ENCODE data around the gene TFAP2A.

Gene TFAP2A

DNA sequence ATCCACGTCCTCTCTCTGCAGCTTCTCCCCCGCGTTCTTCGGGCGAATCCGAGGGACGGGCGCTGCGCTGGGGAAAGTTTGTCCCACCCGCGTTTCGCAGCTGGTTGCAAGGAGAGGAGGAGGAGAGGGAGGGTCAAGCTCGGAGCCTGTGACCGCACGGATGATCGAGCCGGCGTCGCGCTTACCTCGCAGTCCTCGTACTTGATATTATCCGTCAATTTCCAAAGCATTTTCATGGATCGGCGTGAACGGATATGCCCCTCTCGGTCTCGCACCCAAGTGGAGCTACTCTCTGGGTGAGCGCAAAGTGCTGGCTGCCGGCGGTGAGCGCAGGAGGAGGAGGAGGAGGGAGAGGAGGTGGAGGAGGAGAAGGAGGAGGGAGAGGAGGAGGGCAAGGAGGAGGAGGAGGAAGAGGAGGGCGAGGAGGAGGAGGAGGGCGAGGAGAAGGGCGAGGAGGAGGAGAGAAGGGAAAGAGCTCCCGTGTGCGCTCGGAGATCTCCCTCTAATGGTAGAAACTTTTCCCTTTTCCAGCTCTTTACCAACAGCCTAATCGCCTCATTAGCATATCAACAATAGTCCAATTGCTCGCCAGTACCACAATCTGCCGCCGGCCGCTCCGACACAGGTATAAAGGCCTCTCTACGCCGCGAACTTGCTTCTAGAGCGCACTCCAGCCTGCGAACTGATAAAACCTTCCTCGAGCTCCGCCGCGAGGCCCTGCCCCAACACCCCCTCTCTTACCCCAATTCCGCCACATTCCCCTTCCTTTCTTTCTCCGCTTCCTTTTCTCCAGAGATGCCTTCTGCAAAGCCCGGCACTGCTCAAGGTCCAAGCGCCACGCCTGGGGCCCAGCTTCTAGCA lies at the start of gene TFAP2A:
Gene TFAP2A, minus strand, starts transcription at position 319 of the 861 bp plus-strand sequence. Its CDS starts 83 bp downstream, at position 236.
- in situ Hi-C loops (cut with MboI; ENCODE audit: low sequenced_read_pairs) = no loop called here

DNA sequence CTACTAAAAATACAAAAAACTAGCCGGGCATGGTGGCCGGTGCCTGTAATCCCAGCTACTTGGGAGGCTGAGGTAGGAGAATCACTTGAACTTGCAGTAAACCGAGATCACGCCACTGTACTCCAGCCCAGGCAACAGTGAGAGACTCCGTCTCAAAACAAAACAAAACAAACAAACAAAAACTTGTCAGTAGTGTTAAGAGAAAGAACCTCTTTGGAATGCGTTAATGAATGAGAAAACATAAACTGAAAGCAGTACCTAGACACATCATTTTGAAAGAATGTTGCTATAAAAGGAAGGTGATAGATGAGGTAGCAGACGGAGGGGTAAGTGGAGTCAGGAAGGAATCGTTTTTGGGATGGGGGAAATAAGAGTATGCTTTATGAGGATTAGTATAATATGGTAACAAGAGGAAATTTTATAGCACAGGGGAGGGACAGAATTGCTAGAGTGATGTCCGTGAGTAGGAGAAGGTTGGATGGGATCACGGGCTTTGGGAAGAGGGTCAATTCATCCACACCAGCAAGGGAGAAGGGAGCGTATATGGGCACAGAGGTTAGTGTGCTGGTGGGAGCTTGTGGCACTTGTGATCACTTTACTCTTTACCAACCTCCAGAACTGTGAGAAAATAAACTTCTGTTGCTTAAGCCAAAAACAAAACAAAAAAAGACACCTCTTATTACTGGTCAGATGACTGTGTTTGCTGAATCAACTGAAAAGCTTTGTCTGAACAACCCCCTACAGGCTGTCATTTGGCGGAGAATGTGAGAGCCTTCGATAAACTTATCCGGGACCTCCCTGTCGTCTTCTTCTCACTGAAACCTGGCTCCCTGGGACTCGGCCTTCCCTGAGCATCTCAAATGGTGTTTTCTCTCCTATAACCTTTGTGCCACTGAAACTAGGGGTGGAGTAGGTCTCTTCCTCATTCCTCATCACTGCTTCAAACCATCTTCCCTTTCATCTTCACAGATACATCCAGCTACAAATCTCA lies 48.9 kb upstream of the TFAP2A start:
- in situ Hi-C loops (cut with MboI; ENCODE audit: low sequenced_read_pairs) = no loop called here

DNA sequence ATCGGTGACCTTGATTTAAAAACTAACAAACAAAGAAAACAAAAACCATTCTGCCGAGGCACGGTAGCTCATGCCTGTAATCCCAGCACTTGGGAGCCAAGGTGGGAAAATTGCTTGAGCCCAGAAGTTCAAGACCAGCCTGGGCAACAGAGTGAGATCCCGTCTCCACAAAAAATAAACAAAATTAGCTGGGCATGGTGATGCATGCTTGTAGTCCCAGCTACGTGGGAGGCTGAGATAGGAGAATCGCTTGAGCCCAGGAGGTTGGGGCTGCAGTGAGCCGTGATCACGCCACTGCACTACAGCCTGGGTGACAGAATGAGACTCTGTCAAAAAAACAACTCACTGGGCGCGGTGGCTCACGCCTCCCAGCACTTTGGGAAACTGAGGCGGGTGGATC lies 48.2 kb upstream of the TFAP2A start:
- in situ Hi-C loops (cut with MboI; ENCODE audit: low sequenced_read_pairs) = no loop called here

DNA sequence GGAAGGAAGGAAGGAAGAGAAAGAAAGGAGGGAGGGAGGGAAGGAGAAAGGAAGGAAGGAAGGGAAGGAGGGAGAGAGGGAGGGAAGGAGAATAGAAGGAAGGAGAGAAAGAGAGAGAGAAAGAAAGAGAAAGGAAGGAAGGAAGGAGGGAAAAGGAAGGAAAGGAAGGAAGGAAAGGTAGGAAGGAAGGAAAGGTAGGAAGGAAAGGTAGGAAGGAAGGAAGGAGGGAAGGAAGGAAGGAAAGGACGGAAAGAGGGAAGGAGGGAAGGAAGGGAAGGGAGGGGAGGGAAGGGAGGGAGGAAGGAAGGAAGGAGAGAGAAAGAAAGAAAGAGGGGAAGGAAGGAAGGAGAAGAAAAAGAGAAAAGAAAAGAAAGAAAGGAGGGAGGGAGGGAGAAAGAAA lies 47.0 kb upstream of the TFAP2A start:
- in situ Hi-C loops (cut with MboI; ENCODE audit: low sequenced_read_pairs) = no loop called here

GRCh38 chr6:10460096-10460495 lies 45.2 kb upstream of the TFAP2A start:
- in situ Hi-C loops (cut with MboI; ENCODE audit: low sequenced_read_pairs) = no loop called here

- in situ Hi-C loops (cut with MboI; ENCODE audit: low sequenced_read_pairs) = no loop called here
Measured at GRCh38 chr6:10458287-10458686, 43.4 kb upstream of the TFAP2A start.

GRCh38 chr6:10453596-10453995 lies 38.7 kb upstream of the TFAP2A start:
- in situ Hi-C loops (cut with MboI; ENCODE audit: low sequenced_read_pairs) = no loop called here

DNA sequence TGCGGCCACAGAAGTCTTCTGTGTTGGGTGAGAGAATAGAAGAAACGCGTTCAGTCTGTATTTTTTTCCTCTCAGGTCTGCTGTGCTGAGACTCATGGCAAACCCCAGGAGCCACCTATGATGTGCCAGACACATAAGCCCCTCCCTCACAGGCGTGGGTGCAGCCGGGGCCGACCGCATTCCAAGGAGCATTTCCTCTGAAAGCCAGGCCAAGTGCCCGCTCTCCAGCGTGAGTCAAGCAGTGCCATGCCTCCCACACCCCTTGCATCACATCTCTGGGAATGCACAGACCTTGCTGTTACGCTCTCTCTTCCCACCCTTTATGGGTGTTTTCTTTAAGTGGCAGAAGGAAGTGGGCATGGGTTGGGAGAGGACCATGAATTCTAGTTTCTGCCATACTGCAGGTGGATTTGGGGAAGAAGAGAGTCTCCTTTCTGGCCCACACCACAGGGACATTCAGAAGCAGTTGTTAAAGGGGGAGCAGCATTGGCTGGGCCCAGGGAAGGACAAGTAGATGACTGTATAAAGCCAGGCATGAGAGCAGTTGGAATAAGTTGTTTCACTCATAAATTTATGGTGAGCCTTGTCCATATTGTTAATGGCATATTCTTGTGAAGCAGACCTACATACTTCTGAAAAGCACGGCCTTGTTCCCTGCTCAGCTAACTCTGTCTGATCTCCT lies 37.1 kb upstream of the TFAP2A start:
- in situ Hi-C loops (cut with MboI; ENCODE audit: low sequenced_read_pairs) = no loop called here

DNA sequence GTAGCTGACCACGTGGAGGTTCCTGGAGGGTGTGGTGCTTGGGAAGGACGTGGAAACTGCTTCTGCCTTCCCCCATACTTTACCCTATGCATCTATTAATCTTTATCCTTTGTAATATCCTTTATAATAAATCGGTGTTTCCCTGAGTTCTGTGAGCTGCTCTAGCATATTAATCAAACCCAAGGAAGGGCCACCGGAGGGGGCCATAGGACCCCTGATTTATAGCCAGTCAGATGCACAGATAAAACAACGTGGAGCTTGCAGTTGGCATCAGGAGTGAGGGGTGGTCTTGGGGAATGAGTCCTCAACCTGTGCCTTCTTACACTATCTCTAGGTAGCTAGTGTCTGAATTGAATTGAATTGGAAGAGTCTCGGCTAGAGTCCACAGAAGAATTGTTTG lies 36.5 kb upstream of the TFAP2A start:
- in situ Hi-C loops (cut with MboI; ENCODE audit: low sequenced_read_pairs) = no loop called here

GRCh38 chr6:10449751-10450150 lies 34.9 kb upstream of the TFAP2A start:
- in situ Hi-C loops (cut with MboI; ENCODE audit: low sequenced_read_pairs) = loop anchor here (25.0 kb wide), 2 partner anchors 912 to 1462 kb away; no protein-coding TSS in a partner anchor

GRCh38 chr6:10448096-10448495 lies 33.2 kb upstream of the TFAP2A start:
- in situ Hi-C loops (cut with MboI; ENCODE audit: low sequenced_read_pairs) = loop anchor here (25.0 kb wide), 2 partner anchors 911 to 1461 kb away; no protein-coding TSS in a partner anchor

- in situ Hi-C loops (cut with MboI; ENCODE audit: low sequenced_read_pairs) = loop anchor here (25.0 kb wide), 2 partner anchors 909 to 1459 kb away; no protein-coding TSS in a partner anchor
Measured at GRCh38 chr6:10446548-10446947, 31.7 kb upstream of the TFAP2A start.

GRCh38 chr6:10441655-10442009 lies 26.8 kb upstream of the TFAP2A start:
- in situ Hi-C loops (cut with MboI; ENCODE audit: low sequenced_read_pairs) = loop anchor here (25.0 kb wide), 2 partner anchors 904 to 1454 kb away; no protein-coding TSS in a partner anchor

DNA sequence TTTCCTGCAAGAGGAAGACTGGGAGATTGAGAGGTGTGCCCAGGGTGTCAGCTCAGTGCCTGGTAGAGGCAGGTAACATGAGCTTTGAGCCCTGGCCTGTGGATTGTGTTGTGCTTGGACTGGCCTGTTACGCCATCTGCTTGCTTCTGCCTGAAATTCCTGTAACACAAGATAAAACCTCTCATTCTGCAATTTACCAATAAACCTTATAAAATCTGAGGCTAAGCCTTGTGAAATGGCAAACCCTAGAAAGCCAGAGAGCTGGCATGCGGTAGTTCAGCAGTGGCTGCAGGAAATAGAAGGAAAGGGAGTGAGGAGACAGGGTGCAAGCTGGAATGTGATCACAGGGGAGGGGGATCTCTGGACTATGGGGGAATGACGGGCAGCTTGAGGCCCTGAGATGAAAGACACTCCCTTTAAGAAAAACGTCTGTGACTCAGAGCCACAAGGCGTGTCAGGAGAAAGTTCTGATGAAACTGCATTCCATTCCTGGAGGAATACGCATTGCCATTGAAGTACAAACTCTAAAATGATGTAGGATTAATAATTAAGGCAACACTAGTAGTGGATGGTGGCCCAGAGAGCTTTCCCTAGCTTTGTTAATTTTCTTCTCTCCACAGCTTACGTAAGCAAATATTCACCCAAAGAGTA lies 26.3 kb upstream of the TFAP2A start:
- in situ Hi-C loops (cut with MboI; ENCODE audit: low sequenced_read_pairs) = loop anchor here (25.0 kb wide), 2 partner anchors 904 to 1454 kb away; no protein-coding TSS in a partner anchor

- in situ Hi-C loops (cut with MboI; ENCODE audit: low sequenced_read_pairs) = loop anchor here (25.0 kb wide), 2 partner anchors 901 to 1451 kb away; no protein-coding TSS in a partner anchor
Measured at GRCh38 chr6:10437891-10438290, 23.0 kb upstream of the TFAP2A start.

DNA sequence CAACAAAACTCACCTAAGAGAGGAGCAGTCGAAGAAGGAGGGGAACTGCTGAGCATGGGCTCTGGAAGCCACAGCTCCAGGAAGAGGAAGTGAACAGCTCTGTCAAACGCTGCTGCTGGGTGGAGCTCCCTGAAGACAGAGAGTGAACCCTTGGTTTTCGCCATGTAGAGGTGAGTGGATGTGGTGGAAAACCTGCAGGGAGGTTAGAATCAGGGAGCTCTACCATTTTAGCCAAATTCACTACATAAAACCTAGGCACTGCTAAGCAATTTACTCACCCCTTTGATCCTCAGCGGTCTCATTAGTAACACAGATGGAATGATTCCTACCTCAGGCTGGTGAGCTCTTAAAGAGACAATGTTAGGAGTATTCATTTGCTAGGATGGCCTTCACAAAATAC lies 19.4 kb upstream of the TFAP2A start:
- in situ Hi-C loops (cut with MboI; ENCODE audit: low sequenced_read_pairs) = loop anchor here (25.0 kb wide), 2 partner anchors 897 to 1447 kb away; no protein-coding TSS in a partner anchor

GRCh38 chr6:10433322-10433721 lies 18.4 kb upstream of the TFAP2A start:
- in situ Hi-C loops (cut with MboI; ENCODE audit: low sequenced_read_pairs) = loop anchor here (25.0 kb wide), 2 partner anchors 896 to 1446 kb away; no protein-coding TSS in a partner anchor

GRCh38 chr6:10431423-10432164 lies 16.7 kb upstream of the TFAP2A start:
- in situ Hi-C loops (cut with MboI; ENCODE audit: low sequenced_read_pairs) = loop anchor here (25.0 kb wide), 2 partner anchors 894 to 1444 kb away; no protein-coding TSS in a partner anchor
